GM19025 (cell line): ENCODE data around the gene PCED1A.
"Not testable (repeated sequence)": the region's sequence is repeated elsewhere in the genome, so short reads cannot be mapped to it uniquely, and the experiment has no call there.

Experiments
- ATAC-seq: cut with Tn5 transposase; IDR thresholded peaks from one replicate; pipeline ENCODE4 v1.9.1; 2021; ENCODE audit warnings: mild to moderate bottlenecking, low read depth, moderate library complexity; ENCODE audit not compliant: unreplicated experiment

The PCED1A gene

DNA sequence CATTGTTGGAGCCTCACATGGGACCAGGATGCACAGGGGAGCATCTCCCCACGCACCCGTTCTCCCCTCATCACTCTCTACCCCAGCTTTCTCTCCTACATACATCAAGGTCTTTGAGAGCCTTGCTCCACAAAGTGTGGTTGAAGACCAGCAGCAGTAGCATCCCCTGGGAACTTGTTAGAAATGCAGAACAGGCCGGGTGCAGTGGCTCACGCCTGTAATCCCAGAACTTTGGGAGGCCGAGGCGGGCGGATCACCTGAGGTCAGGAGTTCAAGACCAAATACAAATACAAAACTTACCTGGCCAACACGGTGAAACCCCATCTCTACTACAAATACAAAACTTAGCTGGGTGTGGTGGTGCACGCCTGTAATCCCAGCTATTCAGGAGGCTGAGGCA is 32.5 kb downstream of the PCED1A start:
- ATAC-seq: not testable (repeated sequence)

- ATAC-seq: no peak
Observed at GRCh38 chr20:2807019-2807418, 33.4 kb downstream of the PCED1A start.

GRCh38 chr20:2806351-2806701 is 34.1 kb downstream of the PCED1A start:
- ATAC-seq: no peak

GRCh38 chr20:2805689-2806350 is 34.6 kb downstream of the PCED1A start:
- no peak for ATAC-seq

DNA sequence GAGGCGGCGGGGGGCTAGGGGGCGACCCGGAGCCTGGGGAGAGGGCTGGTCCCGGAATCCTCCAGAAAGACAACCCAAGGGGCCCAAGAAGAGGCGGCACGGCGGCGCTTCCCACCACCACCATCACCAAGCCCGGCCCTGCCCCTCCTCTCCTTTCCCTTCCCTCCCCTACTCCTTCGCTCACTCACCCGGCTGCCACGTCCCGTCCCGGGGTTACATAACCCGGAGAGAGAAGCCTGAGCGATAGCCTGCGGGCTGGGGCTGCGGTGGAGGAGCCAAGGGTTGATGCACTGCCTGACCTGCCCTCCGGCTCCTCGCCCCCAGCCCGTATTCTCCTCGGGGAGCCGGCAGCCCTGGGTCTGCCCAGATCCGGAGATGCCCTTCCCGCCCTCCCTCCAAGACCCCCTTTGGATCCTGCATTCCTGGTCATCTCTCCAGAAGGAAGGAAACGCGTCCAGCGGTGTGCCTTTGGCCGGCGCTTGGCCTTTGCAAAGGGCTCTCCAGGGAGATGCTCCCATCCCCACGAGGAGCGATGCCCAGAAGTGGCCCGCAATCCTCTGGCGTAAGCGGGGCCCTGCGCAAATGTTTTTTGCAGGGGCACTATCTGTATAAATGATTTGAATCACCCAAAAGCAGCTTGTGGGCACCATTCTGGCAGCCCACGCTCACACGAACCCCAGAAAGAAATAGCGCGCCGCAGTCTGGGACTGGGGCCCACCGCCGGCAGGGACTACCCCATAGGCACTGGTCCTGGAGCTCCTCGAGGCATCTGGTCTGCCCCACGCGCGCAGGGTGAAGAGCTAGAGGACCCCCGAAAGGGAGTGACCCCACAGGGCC is 35.4 kb downstream of the PCED1A start:
- no peak for ATAC-seq

DNA sequence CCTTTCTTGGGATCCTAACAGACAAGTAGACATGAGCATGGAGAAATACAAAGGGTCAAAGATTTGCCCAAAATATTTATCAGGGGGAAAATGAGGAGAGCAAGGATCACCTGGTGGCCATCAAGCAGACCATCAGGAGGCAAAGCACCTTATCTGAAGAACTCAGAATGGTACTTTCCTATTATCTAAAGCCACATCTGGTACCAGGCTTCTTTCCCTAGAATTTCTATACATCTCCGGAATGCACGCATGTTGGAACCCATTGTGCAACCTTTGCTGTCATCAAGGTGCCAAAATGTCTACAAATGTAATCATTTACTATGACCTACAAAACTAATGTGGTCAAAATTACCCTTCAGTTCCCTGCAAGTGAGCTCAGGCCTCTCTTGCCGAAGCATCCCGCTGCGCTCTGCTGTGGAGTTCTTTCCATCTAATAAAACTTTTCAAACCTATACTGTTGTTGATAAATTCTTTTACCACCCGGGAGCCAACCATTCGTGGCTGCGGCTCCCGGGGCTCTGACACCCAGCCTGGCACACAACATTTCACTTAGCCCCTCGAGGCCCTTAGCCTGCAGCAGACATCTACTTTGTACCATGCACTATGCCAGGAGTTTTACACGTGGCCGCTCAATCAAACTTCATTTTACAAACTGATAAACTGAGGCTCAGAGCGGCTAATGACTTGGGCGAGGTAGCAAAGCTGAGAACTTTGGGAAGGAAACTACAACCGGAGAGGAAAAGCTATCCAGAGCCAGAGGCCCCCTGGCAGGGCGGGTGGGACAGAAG is 36.2 kb downstream of the PCED1A start:
- no peak for ATAC-seq

DNA sequence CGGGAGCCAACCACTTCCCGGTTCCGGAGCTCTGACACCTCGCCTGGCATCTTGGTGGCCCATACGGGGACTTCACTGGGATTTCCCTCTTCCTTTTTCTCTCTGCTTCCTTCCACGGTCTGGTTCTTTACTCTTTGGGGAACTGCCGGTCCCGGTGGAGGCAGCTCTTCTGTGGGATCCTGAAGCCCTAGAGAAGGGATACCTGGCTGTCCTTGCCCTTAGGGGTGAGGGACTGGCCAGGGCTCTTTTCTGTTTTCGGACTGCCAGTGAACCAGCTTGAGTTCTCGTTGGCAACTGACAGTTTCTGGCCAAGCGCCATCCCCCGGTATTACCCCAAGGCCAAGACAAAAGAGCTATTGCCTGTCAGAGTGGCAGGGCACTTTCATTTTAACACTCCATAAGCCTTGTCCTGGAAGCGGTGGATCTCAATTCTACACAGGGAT is 39.1 kb downstream of the PCED1A start:
- ATAC-seq: no peak

DNA sequence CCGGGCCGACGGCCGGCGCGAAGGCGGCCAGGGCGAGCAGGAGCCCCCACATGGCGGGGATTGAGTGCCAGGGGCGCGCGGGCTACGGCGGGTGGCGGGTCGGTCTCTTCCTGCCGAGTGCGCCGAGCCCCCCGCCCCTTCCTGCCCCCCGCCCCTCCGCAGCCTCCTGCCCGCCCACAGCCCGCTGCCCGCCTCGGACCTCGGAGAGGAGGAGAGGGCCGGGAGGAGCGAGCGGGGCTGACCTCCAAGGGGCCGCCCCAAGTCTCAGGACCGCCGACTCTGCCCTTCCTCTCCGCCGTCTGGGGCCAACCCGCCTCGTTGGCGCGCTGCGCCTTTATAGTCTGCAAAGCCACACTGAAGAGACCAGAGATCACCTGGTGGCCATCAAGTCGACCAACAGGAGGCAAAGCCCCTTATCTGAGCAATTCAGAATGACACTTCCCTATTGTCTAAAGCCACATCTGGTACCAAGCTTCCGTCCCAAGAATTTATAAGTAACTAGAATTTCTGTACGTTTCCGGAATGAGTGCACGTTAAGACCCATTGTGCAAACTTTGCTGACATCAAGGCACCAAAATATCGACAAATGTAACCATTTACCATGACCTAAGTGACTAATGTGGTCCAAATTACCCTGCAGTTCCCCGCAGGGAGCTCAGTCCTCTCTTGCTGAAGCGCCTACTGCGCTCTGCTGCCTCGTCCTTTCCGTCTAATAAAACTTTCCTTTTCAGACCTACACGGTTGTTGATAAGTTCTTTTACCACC is 39.8 kb downstream of the PCED1A start, which contains the start of gene CPXM1:
Gene CPXM1 (minus strand): TSS at position 107 of the 765 bp plus-strand sequence. CDS start 55 bp downstream, at position 52.
- ATAC-seq: peak; percentile 56

- ATAC-seq: peak; percentile 15
Observed at GRCh38 chr20:2799688-2800520, 40.6 kb downstream of the PCED1A start.

DNA sequence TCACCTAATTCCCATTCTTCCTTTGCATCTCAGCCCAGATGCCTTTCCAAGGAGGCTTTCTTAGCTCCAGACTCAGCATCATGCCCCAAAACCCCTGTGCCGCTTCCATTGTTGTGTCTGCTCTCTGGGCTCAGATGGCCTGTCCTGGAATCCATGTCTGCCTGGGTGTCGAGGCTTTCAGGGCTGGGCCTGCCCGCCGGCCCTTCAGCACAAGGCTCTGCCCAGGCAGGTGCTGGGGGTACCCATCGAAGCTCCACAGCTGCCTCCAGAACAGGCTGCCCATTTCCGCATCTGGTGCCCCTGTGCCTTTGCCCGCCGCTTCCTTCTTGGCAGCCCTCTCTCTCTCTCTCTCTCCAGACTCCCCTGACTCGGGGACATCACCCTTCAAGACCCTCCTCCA is 41.2 kb downstream of the PCED1A start:
- no peak for ATAC-seq

GRCh38 chr20:2798814-2799213 is 41.6 kb downstream of the PCED1A start:
- ATAC-seq: no peak

- ATAC-seq: no peak
Observed at GRCh38 chr20:2798095-2798805, 42.2 kb downstream of the PCED1A start.

- no peak for ATAC-seq
Observed at GRCh38 chr20:2797136-2797983, 43.1 kb downstream of the PCED1A start.

GRCh38 chr20:2796011-2796660 is 44.3 kb downstream of the PCED1A start:
- no peak for ATAC-seq

GRCh38 chr20:2795451-2795850 is 45.0 kb downstream of the PCED1A start:
- no peak for ATAC-seq

DNA sequence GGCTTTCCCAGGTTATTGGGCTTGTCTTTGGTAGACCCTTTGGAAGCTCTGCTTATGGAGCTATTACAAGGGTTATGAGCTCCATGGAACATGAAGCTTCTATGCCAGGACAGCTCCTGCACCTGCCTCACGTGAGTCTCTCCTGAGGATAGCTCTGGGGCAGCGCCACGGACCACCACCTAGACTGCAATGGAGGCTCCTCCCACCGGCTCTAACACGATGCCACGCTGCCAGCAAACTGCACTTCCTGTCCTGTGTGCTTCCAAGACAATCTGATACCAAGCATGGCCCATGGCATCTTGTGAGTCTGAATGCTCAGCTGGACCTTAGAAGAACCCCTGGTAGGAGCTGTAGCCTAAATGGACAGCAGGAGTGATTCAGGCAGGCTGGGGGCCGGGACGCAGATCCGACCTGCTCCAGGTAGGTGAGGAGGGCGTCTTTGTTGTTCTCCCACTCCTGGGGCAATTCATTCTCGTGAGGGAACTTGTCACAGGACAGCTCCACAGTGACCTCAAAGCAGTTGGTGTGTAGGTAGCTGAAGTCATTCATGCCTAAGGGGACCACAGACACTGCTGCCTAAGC is 45.5 kb downstream of the PCED1A start:
- ATAC-seq: no peak

- no peak for ATAC-seq
Observed at GRCh38 chr20:2794202-2794748, 46.2 kb downstream of the PCED1A start.
